ENCODE data around the gene PSMG4.

Gene PSMG4

GRCh38 chr6:3290149-3290930 lies 31.6 kb downstream of the PSMG4 start:
- no peak for DNase-seq (ENCODE audit: low read depth in 2 of 2)

GRCh38 chr6:3290931-3291211 lies 32.1 kb downstream of the PSMG4 start:
- no peak for DNase-seq (ENCODE audit: low read depth in 2 of 2)

DNA sequence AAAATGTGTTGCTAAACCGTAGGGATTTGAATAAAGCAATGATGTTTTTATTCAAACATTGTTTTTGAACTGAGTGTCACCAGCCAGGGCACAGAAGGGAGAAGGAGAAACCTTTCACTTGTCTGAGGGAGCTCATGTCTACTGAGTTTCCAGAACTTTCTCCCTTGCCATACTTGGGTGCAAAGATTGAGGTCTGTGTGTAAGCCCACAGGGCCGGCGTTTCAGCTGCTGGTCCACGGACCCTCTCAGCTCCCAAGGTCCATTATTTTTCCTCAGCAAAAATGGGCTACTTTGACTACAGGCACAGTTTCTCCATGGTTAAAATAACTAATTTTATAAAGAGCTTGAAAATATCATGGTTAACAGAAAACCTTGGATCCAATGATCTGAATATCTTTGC lies 32.6 kb downstream of the PSMG4 start:
- no peak for DNase-seq (ENCODE audit: low read depth in 2 of 2)

DNA sequence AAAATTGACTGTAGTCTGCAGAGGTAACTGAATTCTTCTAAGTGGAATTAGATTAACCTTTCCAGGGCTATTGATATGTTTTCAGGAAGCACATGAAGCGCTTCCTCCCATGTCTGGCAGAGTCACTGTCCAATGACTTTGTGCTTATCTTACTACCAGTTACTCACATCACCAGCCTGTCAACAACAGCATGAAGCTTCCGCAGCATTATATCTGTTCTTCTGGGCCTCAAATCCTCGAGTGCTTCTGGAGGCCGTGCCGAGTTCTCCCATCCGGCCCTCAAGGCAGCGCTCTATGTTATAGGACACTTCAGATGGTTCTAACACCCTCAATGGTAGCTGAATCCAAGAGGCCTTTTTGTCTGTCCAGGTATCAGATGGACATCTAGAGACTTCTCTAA lies 33.2 kb downstream of the PSMG4 start:
- DNase-seq (ENCODE audit: low read depth in 2 of 2), result no peak

DNA sequence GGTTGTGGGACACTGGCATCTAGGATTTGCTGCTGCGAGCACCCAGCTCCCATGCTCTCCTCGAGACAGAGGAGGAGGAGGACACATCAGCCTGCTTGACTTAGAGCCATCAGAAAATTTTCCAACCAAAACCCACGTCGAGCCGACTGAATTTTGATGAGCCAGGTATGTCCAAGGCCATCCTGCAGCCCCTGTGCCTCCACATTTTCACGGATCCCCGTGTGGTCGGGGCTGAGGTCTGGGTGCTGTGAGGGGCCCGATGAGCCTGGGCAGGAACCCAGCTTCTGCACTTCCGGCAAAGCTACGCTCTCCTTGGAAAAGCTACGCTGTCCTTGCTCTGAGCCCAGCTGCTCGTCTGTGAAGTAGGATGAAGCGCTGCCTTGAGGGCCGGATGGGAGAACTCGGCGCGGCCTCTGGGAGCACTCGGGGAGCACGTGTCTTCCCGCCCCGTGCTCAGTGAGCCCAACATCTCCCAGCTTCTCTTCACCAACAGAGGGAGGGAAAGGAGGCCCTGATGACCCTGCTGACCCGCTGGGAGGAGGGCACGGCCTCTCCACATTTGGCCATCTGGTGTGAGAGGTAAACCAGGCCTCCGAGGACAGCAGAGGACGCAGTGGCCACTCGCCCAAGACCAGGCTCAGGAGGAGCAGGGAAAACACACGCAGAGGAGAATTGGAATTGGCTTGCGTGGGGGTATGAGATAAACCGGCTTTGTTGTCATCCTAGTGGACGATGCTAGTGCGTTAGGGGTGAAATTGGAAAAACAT lies 33.9 kb downstream of the PSMG4 start:
- no peak for DNase-seq (ENCODE audit: low read depth in 2 of 2)

DNA sequence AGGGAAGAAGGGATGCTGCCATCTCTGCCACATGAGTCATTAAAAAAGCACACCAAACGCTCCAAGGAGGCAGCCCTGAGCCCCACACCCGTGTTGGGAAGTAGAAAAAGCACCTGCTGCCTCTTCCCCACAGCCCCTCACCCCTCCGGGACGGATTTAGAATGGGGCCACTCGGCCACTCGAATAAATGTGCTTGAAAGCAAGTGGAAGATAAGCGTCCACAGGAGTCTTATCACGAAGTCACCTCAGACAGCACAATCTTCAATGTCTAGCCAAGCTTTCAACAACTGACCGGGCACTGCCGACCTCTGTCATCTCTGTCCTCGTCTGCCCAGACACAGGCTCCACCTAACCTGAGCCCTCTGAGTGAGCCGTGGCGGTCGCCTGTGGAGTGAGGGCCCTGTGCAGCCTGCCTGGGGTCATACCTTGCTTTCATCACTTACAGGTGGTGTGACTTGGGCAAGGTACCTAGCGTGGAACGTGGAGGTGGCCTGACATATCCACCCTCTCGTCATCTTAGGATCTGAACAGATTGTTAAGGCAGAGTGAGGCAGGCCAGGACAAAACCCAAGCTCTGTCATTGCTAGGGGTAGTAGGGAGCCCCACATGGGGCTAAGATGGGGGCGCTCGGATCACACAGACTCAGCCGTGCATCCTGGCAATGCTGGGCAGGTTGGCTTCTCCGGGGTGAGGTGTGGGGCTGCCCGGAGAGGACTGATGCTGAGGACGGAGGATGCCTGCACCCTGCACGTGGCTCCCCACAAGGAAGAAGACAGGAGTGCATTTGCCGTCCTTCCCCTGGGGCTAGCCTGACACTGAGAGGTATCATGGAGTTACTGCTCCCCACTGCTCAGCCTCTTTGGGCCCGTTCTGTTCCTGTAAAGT lies 34.8 kb downstream of the PSMG4 start:
- DNase-seq (ENCODE audit: low read depth in 2 of 2), result no peak

GRCh38 chr6:3294396-3294795 lies 35.6 kb downstream of the PSMG4 start:
- DNase-seq (ENCODE audit: low read depth in 2 of 2), result no peak

GRCh38 chr6:3294921-3295871 lies 36.4 kb downstream of the PSMG4 start:
- no peak for DNase-seq (ENCODE audit: low read depth in 2 of 2)

GRCh38 chr6:3296078-3296477 lies 37.3 kb downstream of the PSMG4 start:
- DNase-seq (ENCODE audit: low read depth in 2 of 2), result no peak

DNA sequence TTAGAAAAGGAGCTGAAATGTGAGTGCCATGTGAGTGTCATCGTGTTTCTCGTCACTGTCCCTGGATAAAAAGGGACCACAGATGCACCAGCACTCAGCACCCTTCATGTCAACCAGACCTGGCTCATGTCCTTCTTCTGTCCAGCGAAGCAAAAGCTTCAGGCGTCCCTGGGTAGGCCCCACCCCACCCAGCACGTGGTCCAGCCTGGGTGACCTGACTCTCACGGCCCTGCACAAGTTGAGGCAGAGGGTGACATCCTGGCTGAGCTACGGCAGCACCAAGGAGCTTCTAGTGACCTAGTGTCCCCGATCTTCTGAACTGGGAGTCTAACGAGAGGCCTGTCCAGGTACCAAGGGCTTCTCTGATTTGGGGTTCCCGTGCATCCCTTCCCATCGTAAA lies 37.8 kb downstream of the PSMG4 start:
- DNase-seq (ENCODE audit: low read depth in 2 of 2), result no peak

GRCh38 chr6:3297006-3297405 lies 38.3 kb downstream of the PSMG4 start:
- DNase-seq (ENCODE audit: low read depth in 2 of 2), result no peak

DNA sequence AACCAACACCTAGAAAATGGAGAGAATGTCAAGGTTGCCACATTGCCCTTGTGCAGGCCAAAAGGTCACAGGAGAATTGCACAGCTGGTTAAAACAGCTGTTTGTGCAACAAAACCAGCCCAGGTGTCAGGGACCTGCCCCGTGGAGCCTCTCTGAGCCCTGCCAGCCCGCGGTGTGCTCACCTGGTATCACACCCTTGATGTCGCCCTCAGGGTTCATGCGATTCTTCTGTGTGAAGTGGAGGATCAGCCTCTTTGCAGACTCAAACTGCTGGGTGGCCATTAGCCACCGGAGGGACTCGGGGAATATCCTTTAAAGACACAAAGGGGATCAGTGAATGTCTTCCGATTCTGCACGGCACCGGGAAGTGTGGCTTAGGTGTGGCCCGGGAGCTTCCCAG lies 39.2 kb downstream of the PSMG4 start:
- DNase-seq (ENCODE audit: low read depth in 2 of 2), result no peak

GRCh38 chr6:3299221-3299620 lies 40.5 kb downstream of the PSMG4 start:
- DNase-seq (ENCODE audit: low read depth in 2 of 2), result no peak

GRCh38 chr6:3301506-3301905 lies 42.8 kb downstream of the PSMG4 start:
- DNase-seq (ENCODE audit: low read depth in 2 of 2), result no peak

DNA sequence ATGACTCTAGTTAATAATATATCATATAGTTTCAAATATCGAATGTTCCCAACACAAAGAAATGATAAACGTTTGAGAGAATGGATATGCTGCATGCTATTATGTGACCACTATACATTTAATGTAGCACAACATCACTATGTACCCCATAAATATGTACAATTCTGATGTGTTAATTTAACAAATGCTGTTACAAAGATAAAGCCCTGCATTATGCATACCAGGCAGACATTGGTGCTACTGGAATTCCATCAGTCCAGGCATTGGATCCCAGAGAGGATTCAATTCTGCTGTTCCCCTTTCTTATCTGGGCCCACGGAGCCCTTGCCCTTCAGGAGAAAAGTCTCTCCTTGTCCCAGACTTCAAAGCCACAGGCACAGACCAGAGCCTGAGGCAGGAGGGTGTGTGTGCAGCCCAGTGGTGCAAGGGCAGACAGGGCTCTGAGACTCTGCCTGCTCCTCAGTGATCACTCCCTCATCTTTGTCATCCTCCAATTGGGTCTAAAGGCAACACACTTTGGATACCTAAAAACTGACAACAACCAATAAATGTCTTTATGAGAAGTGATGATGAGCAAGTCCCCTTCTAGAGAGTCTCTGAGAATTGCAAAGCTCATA lies 45.2 kb downstream of the PSMG4 start:
- DNase-seq (ENCODE audit: low read depth in 2 of 2), result no peak

GRCh38 chr6:3304500-3305215 lies 45.9 kb downstream of the PSMG4 start:
- no peak for DNase-seq (ENCODE audit: low read depth in 2 of 2)

DNA sequence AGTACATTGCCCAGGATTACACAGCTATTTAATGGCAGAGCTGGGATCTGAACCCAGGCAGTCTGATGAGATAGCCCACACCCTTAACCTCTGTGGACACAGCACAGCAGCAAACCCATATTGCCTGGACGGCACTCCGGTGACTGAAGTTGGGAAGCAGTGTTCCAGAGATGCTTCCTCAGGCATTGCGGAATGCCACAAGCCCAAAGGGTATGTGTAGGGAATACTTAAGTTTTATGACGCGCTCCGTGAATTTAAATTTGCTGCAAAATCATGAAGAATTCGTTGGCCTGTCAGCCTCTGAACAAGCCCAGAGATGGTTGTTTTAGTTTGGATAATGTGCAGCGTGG lies 46.4 kb downstream of the PSMG4 start:
- no peak for DNase-seq (ENCODE audit: low read depth in 2 of 2)

DNA sequence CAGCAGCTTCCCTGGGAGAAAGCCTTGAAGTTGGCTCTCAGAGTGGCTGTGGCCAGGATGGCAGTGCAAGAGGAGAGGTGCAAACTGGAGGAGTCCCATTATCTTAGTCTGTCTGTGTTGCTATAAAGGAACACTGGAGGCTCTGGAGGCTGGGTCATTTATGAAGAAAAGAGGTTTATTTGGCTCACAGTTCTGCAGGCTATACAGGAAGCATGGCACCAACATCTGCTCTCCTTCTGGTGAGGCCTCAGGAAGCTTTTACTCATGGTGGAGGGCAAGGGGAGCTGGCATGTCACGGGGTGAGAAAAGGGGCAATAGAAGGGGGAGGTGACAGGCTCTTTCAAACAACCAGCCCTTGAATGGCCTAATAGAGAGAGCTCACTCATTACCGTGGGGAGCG lies 47.1 kb downstream of the PSMG4 start:
- DNase-seq (ENCODE audit: low read depth in 2 of 2), result no peak

- DNase-seq (ENCODE audit: low read depth in 2 of 2), result no peak
These were observed 48.1 kb downstream of the PSMG4 start for GRCh38 chr6:3306848-3307247.

DNA sequence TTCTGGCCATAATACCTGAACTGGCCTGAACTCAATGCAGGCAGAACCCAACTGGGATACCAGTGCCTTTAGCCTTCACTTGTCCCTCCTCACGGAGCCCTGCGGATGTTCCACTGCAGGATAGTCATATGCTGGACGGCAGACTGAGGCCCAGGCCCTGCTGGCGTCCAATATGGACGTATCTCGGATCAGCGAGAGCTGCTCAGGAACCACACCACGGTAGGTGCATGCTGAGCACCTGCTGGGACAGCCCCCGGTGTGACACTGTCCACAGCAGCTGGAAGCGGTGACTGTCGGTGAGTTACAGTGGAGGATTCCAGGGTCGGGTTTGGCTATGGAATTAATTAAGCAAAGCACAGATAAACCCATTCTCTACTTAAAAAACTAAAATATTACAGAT lies 48.7 kb downstream of the PSMG4 start:
- DNase-seq (ENCODE audit: low read depth in 2 of 2), result no peak
